ENCODE measurements around the gene CLEC16A.
A peak's percentile ranks its signal among the peaks of the same experiment; 100 is the strongest.

The CLEC16A gene

DNA sequence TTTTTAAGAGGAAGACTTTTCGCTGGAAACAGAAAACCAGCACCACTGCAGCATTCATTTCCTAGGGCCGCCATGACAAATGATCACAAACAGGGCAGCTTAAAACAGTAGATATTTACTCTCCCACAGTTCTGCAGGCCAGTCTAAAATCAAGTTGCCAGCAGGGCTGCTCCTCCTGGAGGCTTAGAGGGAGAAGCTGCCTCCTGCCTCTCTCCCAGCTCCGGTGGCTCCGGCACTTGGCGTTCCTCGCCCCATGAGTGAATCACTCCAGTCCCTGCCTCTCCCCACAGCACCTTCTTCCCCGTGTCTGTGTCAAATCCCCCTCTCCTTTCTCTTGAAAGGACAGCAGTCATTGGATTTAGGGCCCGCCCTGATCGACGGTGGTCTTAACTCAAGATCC, 239.6 kb downstream of the CLEC16A start:
- DNase-seq: no peak

DNA sequence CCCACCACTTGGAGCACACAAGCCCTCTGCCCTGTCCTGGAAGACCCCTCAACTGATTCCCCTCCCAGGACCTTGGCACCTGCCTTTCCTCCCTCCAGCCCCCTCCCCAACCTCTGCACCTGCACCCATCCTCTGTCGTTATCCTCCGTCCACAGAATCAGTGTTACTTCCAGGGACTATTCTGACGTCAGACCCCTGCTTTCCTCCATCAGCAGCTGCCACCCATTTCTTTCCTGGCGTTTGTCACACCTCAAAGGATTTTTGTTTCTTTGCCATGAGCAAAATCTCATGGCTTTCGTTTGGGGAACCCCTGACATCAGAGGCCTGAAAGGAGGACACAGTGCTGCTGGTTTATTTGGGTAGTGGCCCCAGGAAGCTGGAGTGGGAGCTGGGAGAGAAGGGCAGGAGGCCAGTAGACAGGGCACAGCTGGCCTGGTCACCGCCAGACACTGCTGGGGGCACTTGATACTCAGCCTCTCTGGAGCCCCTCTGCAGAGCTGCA, 243.2 kb downstream of the CLEC16A start:
- no peak for DNase-seq

DNA sequence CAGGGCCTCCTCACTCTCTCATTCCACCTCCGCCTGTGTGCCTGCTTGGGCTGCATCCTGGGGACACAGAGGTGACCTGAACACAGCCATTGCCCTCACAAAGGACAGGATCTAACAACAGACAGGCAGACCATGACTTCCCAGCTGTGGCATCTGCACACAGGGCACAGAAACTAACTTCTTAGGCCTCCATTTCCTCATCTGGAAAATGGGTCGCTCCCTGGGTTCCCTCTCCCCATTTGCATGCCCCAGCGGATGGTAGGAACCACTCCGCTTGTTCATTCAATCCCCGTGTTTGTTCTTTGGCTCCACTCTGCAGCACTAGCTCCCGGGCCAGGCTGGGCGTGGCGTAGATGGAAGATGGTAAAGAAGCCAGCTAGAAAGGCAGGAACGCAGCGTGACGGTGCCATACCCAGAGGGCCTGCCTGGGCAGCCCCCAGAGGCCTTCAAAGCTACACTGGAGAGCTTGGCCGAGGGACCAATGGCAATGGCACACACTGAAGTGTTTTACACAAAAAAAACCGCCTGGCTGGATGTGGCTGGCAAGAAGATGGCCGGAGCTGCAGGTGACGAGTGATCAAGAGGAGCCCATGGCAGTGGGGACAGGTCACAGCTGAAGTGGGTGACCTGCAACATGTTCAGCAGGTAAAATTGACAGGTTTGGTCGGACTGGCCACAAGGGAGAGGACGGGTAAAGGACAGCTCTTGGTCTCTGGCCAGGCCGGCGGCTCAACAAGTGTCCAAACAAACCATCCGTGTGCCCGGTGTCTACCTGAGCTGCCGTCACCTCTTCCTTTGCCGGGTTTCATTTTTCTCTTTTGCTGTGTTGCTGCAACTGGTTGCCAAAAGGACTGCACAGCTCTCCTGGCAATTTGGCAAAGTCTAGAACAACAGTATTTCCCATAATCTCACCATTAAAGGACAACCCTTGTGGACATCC, 244.7 kb downstream of the CLEC16A start:
- DNase-seq: peak; percentile 57

DNA sequence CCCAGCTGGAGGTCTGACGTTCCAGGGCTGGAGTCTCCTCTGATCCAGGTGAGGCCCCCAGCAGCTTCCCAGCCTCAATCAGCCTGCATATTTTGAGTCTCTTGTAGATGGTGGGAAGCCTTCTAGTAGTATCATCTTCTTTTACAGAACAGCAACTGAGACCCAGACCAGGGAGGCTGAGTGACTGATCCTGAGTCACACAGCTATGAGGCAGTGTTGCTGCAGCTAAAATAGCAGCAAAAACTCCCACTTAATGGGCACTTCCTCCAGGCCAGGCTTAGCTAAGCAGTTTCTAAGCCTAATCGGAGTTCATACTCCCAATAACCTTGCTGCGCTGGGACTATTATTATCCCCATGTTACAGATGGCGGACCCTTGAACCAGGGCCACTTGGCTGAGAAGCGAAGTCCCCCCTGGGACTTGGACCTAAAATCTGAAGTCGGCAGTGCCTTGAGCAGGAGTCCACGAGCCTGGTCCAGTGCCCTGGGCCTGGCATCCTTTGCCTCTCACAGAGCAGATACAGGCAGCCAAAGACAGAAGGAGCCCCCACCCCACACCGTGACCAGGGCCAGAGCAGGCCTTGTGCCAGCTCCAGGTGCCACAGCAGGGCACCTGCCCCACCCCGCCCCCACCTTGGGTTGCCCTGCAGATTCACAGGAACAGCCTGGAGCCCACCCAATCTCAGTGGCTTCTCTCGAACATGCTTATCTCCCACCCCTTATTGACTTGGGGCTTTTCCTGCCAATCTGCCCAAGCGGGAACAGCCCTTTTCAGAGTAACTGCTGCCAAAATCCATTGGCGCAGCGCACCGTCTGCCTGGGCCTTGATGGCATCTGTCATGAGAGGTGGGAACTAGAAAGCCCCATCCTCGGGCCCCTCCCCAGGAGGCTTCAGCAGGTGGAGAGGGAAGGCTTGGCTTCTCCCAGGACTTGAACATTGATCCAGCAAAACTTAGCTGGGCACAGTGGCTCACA, 246.5 kb downstream of the CLEC16A start:
- no peak for DNase-seq

DNA sequence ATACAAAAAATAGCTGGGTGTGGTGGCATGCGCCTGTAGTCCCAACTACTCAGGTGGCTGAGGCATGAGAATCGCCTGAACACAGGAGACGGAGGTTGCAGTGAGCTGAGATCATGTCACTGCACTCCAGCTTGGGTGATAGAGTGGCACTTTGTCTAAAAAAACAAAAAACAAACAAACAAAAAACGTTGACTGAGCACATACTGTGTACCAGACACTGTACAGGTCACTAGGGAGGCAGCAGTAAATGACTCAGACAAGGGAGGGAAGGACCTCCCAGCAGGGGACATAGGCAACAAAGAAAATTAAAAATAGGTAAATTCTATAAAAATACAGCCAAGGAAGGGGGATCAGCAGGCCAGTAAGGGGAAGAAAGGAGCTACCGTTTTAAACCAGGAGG, 247.3 kb downstream of the CLEC16A start:
- DNase-seq: no peak

DNA sequence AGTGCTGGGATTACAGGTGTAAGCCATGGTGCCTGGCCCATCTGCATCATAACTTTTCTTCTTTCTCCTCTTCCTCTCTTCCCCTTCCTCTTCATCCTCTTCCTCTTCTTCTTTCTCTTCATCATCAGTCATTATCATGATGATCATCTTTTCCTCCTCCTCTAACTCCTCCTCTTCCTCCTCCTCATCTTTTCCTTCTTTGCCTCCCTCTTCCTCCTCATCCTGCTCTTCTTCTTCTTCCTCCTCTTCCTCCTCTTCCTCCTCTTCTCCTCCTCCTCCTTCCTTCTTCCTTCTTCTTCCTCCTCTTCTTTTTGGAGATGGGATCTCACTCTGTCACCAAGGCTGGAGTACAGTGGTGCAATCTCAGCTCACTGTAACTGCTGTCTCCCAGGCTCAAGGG, 249.1 kb downstream of the CLEC16A start:
- no peak for DNase-seq

DNA sequence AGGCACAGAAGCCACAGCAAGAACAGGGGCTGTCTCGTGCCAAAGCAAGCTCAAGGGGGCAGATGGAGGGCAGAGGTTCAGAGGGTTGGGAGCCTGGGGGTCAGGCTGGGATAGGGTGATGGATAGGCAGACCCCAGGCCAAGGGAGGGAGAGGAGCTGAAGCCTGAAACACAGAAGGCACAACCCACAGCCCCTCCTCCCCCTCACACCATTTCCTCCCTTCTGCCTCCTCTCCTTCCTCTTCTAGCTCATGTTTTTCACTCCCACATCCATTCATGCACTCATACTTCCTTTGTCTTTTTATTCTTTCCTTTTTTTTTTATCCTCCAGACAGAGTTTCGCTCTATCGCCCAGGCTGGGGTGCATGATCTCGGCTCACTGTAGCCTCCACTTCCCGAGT, 250.5 kb downstream of the CLEC16A start:
- no peak for DNase-seq

DNA sequence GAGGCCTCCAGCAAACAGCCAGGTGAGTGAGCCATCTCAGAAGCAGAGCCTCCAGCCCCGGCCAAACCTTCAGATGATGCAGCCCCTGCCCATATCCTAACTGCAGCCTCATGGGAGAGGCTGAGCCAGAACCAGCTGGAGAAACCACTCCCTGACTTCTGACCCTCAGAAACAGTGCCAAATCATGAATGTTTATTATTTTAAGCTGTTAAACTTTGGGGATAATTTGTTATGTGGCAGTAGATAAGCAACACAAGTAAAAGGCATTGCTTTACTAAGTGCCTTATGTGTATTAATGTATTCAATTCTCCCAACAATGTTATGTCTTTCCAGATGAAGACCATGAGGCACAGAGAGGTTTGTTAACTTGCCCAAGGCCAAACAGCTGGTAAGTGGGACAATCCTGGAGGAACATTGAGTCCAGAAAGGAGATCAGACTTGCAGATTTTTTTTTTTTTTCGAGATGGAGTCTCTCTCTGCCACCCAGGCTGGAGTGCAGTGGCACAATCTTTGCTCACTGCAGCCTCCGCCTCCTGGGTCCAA, 252.0 kb downstream of the CLEC16A start:
- no peak for DNase-seq

DNA sequence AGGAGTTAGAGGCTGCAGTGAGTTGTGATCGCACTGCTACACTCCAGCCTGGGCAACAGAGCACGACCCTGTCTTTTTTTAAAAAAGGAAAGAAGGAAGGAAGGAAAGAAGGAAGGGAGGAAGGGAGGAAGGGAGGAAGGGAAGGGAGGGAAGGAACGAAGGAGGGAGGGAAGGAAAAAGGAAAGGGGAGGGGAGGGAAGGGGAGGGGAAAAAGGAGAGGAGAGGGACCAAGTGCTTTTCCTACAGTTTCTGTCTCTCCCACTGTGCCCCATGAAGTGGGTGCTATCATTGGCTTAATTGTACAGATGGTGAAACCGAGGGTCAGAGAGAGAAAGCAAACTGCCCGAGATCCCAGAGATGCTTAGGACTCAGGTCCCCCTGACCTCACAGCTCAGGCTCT, 254.0 kb downstream of the CLEC16A start:
- no peak for DNase-seq

DNA sequence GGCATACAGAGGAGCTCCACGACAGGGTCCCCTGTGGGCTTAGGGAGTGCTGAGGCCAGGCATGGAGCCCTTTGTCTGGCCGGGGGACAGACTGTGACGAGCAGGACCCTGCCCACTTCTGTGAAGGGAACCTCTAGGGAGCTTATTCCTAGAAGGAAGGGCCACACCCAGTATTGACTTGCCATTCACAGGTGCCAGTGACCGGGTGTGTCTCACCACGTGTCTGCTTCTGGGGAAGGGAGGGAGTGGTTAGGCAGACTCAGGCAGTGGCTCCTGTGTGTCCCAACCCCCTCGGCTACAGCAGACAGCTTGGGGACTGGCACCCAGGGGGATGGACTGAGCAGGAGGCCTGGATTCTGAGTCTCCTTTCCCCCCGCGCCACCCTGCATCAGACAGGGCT, 254.5 kb downstream of the CLEC16A start:
- no peak for DNase-seq

DNA sequence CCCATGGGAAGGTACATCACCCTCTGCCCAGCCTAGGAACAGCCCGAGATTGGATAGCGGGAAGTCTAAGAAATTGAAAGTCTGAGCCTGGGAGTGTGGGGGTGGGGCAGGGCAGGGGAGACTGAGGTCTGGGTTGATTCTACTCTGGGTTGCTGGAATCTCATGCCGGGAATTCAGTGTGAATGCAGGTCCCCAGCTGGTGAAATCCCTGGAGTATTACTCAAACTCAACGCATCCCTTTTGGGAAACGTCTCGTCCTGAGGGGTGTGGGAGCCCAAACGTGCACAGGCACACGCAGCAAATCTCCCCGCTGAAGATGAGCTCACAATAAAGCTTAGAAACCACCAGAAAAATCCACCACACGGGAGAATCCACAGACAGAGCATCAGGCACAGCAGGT, 256.2 kb downstream of the CLEC16A start:
- no peak for DNase-seq

DNA sequence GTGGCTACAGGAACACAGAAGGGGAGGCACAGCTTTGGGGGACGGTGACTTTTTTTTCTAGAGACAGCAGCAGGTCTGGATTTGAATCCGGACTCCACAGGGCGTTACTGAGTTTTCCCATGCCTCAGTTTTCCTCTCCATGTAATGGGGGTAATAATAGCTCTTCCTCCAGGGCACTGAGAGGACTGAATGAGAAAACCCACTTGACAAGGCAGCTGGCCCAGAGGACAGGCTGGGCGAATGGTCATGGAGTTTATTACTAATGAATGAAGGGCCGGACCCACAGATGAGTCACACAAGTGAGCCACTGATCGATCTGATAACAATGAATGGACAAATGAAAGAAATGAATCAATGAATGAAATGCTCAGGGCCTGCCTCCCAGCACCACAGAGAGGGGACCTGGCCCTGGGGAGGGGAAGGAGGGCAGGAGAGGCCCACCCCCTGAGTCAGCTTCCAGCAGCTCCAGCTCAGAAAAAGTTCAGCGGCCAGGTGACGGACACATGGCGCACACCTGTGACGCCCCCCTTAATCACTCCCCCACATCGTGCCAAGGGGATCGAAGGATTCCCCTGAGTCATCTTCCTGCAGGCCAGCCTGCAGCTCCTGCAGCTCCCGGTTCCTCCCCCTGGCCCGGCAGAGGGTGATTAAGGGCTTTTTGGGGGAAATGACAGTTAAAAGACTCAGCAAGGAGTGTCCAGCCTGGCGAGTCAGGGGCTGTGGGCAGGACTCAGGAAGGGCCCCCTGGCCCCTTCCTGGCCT, 257.3 kb downstream of the CLEC16A start:
- DNase-seq: peak; percentile 34

DNA sequence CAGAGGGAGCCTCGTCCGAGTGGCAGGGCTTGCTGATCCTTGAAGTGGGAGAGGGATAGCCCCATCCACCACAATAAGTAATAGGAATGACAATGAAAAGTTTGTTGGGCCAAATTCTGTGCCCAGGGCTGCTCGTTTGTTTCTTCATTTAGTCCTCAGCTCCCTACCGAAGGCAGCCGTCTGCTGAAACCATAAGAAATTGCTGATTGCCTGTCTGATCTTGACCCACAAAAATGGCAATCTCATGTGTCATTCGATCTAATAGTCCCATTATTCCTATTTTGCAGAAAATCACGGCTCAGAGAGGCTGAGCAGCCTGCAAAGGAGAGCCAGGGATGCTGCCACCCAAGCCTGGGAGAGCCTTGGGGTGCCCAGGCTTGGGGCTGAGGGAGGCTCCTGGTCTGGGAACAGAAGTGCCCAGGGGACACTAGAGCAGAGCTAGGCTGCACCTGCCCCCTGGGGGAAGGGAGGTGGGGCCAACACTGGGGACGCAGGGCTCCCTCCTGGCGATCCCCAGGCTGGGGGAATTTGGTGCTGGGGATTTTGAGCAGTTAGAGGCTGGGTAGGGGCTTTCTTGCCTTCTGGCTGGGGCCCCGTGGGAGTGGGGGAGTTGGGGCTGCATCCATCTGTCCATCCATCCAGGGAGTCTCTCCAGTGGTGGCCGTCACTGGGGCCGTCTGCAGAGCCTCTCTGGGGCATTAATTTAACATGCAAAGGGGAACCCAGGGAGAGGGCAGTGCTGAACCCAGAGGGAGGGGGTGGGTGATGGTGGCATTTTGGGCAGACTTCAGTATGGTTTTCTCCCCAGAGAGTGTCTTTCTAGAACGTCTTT, 258.1 kb downstream of the CLEC16A start:
- no peak for DNase-seq

DNA sequence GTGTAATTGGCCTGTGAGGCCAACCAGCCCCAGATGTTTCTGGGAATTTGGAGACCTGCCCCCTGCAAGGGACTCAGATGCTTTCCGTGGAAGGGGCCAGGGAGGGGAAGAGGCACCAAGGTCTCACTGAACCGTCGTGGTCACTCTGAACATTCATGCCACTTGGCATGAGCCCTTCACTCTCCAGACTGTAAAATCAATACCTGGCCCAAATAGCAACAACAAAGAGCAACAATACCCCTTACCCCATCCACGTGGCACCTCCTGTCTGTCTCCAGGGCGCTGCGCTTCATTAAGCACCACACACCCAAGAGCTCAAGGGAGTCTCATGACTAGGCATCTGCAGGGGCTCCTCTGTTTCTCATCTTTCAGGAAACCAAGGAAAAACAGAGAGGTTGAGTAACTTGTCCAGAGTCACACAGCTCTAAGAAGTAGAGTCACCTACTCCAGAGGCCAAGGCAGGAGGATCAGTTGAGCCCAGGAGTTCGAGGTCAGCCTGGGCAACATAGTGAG, 258.8 kb downstream of the CLEC16A start:
- DNase-seq: no peak

DNA sequence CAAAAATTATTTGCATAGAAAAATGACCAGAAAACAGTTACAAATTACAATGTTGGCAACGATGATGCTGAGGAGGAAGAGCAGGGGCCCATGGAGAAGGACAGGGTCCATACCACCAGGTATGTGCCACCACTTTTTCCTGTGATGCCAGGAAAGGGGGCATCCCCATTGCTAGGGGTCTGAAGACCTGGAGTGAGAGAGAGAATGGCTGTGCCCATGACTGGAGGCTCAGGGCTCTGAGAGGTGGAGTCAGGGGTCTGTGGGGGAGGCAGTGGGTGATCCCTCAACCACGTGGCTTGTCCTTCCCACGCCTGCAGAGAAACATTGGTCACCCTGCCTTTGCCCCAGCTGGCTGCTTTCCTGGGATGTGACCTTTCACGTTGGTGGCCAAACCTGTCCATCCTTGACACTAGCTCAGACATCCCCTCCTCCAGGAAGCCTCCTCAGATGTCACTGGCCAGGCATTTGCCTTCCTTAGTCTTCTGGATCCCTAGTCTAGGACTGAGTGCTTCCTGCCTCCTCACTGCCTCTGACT, 260.2 kb downstream of the CLEC16A start:
- DNase-seq: no peak

DNA sequence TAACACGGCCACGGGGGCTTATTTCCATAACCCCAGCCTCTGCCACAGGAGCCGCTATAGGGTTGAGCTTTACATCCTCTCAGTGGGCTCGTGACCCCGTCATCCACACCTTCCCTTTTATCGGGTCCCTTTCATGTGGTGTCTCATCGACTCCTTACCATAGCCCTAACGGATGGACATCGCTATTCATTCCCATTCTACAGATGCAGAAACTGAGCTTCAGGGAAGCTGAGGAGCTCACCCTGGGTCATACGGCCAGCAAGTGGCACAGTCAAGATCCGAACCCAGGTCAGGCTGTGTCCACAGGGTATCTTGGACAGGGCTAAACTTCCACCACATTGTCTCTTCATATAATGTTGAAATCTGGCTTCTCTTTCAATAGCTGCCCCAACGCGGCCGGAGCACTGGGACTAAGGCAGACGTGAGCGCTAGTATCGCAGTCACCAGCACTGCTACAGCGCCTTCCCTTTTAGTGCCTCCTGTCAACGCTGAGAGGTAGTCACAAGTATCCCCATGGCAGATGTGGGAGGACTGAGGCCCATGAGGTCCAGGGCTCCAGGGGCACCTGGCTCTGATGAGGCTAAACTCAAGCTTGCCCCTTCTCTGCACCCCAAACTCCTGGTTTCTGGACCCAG, 260.8 kb downstream of the CLEC16A start:
- DNase-seq: no peak

DNA sequence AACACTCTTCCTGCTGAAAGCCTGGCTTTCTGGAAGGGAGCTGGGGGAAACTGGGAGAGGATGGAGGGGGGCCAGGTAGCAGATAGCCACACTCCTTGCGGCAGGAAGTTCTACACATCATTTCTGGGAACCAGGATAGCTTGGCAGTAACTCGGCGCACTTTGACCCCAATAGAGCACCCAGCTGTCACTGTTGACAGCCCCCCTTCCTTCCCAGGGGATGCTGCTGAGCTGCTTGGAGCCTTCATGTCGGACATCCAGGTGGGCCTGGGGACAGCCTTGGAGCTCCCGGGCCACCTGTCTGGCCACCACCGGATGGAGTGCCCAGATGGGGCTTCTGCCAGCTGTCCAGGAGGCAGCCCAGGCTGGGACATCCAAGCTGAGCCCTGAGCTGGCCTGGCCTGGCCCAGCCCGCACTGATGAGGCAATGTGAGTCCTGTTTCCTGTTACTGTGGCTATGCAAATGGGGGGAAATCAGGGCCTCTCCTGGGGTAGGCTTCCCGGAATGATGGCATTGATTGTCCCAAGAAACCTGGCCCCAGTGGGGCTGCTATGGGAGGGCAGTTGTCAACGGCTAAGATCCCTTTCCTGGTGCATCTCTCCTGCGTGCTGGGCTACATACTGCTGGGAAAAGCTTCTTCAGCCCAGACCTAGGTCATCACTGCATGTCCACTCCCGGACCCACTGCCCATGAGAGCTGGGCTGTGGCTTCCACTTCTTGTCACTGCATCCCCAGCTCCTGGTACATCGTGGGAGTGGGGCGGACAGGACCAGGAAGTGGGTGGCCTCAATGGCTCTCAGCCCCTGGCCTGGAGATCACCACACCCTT, 261.6 kb downstream of the CLEC16A start:
- peak; percentile 18 for DNase-seq

DNA sequence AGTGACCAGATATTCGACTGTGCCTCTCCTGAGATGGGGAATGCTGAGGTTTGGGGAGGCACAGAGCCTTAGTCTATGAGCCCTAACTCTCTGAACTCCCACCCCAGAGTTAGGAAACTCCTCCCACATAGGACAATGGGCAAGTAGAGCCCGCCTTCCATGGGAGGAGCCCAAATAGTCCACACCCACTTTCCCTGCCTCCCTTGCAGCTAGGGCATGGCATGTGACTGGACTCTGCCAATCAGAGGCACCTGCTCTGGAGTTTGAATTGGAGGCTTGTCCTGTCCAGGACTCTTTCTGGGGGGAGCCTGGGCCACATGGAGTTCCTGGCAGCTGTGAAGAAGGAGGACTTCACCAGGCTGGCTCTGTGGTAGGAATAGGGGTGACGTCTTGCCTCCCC, 263.3 kb downstream of the CLEC16A start:
- DNase-seq: no peak

DNA sequence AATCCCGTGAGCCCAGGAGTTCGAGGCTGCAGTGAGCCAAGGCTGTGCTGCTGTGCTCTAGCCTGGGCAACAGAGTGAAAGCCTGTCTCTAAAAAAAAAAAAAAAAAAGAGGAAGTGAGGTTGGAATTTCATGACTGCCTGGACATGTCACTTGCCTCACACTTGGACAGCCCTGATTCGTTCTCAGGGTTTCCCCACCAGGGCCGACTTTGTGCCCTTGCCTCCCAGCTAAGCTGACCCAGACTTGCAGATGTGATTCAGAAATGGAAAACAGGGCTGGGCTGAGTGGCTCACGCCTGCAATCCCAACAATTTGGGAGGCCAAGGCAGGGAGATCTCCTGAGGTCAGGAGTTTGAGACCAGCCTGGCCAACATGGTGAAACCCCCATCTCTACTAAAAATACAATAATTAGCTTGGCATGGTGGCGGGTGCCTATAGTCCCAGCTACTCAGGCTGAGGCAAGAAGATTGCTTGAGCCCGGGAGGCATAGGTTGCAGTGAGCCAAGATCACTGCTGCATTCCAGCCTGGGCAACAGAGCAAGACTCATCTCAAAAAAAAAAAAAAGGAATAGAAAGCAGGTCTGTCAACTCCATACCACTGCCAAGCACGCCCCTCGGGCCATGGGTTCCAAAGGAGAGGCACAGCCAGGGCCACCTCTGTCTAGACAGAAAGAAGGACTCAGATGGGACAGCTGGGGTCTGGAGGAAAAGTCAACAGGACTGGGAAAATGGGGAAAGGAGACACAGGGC, 264.7 kb downstream of the CLEC16A start:
- no peak for DNase-seq
